Lower leg skin (tissue), 4 donors: Measurements from ENCODE around the gene GTF2F1. TPM values are rescaled to one million over a fixed set of nuclear protein-coding genes. Genes with fewer than 3 reads are reported as not detected.

ENCODE experiments used
- DNase-seq, 2 donors: peaks; one replicate each; pipeline ENCODE4 v3.0.0-alpha.2; 2019; ENCODE audit warnings: low spot score in 2 of 2
- H3K4me3 ChIP-seq: fragments of 200-600 bp; sonication (generic); 2 replicates; pipeline ENCODE4 v1.5.1; 2017; ENCODE audit warnings: mild to moderate bottlenecking, low read depth; ENCODE audit not compliant: poor library complexity, severe bottlenecking
- POLR2A ChIP-seq, 2 donors: fragments of 450-650 bp; IDR thresholded peaks; one replicate each; pipeline ENCODE4 v1.6.1; 2016 to 2017; ENCODE audit warnings: antibody characterized with exemption in 2 of 2, mild to moderate bottlenecking in 1 of 2, moderate library complexity in 1 of 2
- WGBS, 2 donors: methylation state at CpG; one replicate each; pipeline ENCODE4 v1.1.5; 2018; 5-methylcytosine and 5-hydroxymethylcytosine counted together
- intact Hi-C: fragments of 100-400 bp; cut with DNase I; formaldehyde crosslinking; loops from one replicate; pipeline ENCODE4 v1.15.0; 2023; ENCODE audit warnings: low total_unique reads
- total RNA-seq, 4 donors: library from RNA; depleted of rRNA; stranded (reverse); fragments of >200 nt; gene quantifications; one replicate each; pipeline ENCODE4 v1.1.0, GENCODE V29; 2016
- TF ChIP-seq, protein P1 (sequence below), 3 donors: fragments of 450-650 bp; IDR thresholded peaks; one replicate each; pipeline ENCODE4 v1.5.1; 2016; ENCODE audit warnings: antibody characterized with exemption in 3 of 3, mild to moderate bottlenecking in 3 of 3, moderate library complexity in 2 of 3

GTF2F1 gene
- total RNA-seq, 4 donors from 2014 or later, result 33.2 to 59.5 (median 43.1) TPM

GRCh38 chr19:6376512-6377190 lies 16.3 kb downstream of the GTF2F1 start:
- intact Hi-C loops, result no loop called here
- TF ChIP-seq POLR2A (IDR thresholded peaks at IDR 0.05), result no peak
- TF ChIP-seq, protein P1, sequence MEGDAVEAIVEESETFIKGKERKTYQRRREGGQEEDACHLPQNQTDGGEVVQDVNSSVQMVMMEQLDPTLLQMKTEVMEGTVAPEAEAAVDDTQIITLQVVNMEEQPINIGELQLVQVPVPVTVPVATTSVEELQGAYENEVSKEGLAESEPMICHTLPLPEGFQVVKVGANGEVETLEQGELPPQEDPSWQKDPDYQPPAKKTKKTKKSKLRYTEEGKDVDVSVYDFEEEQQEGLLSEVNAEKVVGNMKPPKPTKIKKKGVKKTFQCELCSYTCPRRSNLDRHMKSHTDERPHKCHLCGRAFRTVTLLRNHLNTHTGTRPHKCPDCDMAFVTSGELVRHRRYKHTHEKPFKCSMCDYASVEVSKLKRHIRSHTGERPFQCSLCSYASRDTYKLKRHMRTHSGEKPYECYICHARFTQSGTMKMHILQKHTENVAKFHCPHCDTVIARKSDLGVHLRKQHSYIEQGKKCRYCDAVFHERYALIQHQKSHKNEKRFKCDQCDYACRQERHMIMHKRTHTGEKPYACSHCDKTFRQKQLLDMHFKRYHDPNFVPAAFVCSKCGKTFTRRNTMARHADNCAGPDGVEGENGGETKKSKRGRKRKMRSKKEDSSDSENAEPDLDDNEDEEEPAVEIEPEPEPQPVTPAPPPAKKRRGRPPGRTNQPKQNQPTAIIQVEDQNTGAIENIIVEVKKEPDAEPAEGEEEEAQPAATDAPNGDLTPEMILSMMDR (IDR thresholded peaks at IDR 0.05), result no peak
- no peak for DNase-seq
- no peak overlapping the region for H3K4me3 ChIP-seq
- 68 to 71% methylated on average over 19 of the region's 19 CpGs for WGBS, 2 donors

DNA sequence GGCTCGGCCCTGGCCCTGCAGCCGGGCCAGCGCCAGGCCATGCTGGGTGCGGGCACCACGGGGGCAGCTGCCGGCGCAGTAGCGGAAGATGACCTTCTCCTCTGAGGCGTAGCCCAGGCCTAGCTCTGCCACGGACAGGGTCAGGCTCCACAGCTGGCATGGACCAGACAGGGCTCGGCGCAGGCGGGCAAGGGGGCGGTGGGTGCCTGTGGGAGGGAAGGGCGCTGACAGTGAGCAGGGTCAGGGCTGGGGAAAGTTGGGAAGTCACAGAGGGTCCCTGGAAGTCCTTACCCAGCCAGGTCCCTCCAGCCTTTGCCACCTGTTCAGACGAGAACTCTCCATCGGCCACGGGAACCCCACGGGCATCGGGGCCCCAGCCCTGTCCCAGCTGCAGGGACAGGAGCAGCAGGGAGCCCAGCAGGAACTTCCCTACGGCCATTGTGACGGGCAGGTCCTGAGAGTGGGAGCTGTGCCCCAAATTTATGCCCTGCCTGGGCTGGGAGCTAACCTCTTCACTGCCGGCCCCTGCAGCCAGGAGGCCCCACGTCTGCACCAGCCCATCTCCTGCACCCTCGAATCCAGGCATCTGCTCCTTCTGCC lies 17.5 kb downstream of the GTF2F1 start, which contains the start of gene PSPN:
Gene PSPN, minus strand, starts transcription at position 523 of the 600 bp plus-strand sequence. Its CDS starts 84 bp downstream, at position 439.
- TF ChIP-seq, protein P1 (IDR thresholded peaks at IDR 0.05), result no peak
- no peak for TF ChIP-seq POLR2A (IDR thresholded peaks at IDR 0.05)
- intact Hi-C loops, result no loop called here
- H3K4me3 ChIP-seq, result no peak within 1 kb of the TSS
- DNase-seq, result no peak
- WGBS, 2 donors, result 85 to 86% methylated on average over 20 to 23 of the region's 25 CpGs

DNA sequence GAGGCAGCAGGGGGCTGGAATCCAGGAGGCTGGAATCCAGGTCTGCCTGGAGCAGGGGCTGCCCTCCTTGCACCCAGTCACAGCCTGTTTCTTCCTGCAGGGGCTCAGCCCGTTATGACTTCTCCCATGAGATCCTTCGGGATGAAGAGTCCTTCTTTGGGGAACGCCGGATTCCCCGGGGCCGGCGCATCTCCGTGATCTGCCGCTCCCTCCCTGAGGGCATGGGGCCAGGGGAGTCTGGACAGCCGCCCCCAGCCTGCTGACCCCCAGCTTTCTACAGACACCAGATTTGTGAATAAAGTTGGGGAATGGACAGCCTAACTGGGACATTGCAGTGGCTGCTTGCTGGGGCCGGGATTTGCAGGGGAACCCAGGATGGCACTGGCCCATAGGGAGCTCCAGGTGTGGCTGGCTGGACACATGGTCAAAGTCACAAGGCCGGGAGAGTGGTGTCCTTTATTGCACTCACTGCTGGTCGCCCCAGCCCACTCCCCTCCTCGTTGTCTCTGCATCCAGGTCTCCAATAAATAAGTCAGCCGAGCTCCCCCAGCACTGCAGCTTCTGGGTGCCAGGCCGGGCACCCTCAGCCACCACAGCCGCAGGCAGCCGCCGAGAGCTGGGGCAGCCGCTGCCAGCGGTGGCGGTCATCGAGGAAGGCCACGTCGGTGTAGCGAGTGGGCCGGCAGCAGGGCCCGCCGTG lies 18.1 kb downstream of the GTF2F1 start:
- intact Hi-C loops, result no loop called here
- no peak overlapping the region for H3K4me3 ChIP-seq
- TF ChIP-seq, protein P1 (IDR thresholded peaks at IDR 0.05), result no peak
- TF ChIP-seq POLR2A (IDR thresholded peaks at IDR 0.05), result no peak
- no peak for DNase-seq
- WGBS, 2 donors, result 74 to 81% methylated on average over 25 to 28 of the region's 29 CpGs

GRCh38 chr19:6374161-6374709 lies 18.7 kb downstream of the GTF2F1 start:
- TF ChIP-seq, protein P1 (IDR thresholded peaks at IDR 0.05), result no peak
- no peak for TF ChIP-seq POLR2A (IDR thresholded peaks at IDR 0.05)
- 63 to 73% methylated on average over 21 to 29 of the region's 29 CpGs for whole genome bisulfite sequencing, 2 donors
- no peak overlapping the region for H3K4me3 ChIP-seq
- peak in 1 of 2 donors; percentile 87 for DNase-seq
- intact Hi-C loops, result no loop called here

GRCh38 chr19:6373813-6374108 lies 19.2 kb downstream of the GTF2F1 start:
- no peak overlapping the region for H3K4me3 ChIP-seq
- TF ChIP-seq, protein P1 (IDR thresholded peaks at IDR 0.05), result no peak
- no peak for TF ChIP-seq POLR2A (IDR thresholded peaks at IDR 0.05)
- no peak for DNase-seq
- intact Hi-C loops, result no loop called here
- 14 to 24% methylated on average over 5 of the region's 5 CpGs for WGBS, 2 donors
